ENCODE results near the gene MAGEB17. TPM values are rescaled to one million over a fixed set of nuclear protein-coding genes. Genes with fewer than 3 reads are reported as not detected.

Gene MAGEB17
- total RNA-seq: not detected

- H3K4me3 ChIP-seq (ENCODE audit: low read length in 3 of 3): no peak within 1 kb of the TSS
- H3K27me3 ChIP-seq (ENCODE audit: control insufficient read depth in 3 of 3, insufficient read depth in 3 of 3, low read length in 3 of 3): peaks cover 0 to 3% (median 0%) of the 10 kb centered on the region in 3 donors
- no peak within 1 kb of the TSS for H3K27ac ChIP-seq (ENCODE audit: low read depth, low read length)
- H3K9ac ChIP-seq (ENCODE audit: low read depth in 1 of 3, low read length in 3 of 3): no peak within 1 kb of the TSS
- H3K4me1 ChIP-seq (ENCODE audit: control insufficient read depth in 3 of 3, insufficient read depth in 3 of 3, low read length in 3 of 3): no peaks in the 10 kb centered on the region
- no peaks in the 10 kb centered on the region for H3K9me3 ChIP-seq (ENCODE audit: control insufficient read depth in 3 of 3, low read length in 3 of 3)
- no peaks in the 10 kb centered on the region for H3K36me3 ChIP-seq (ENCODE audit: control insufficient read depth in 3 of 3, insufficient read depth in 3 of 3, low read length in 3 of 3)
Observed at GRCh38 chrX:16167181-16167580, at the start of gene MAGEB17. Gene MAGEB17, plus strand, starts transcription at chrX:16167481. Its CDS starts 2,902 bp downstream, at chrX:16170383.

GRCh38 chrX:16119353-16120220 is 47.7 kb upstream of the MAGEB17 start:
- H3K27ac ChIP-seq (ENCODE audit: low read depth, low read length): no peak overlapping the region
- H3K9ac ChIP-seq (ENCODE audit: low read depth in 1 of 3, low read length in 3 of 3): no peak overlapping the region
- no peaks in the 10 kb centered on the region for H3K27me3 ChIP-seq (ENCODE audit: control insufficient read depth in 3 of 3, insufficient read depth in 3 of 3, low read length in 3 of 3)
- H3K4me1 ChIP-seq (ENCODE audit: control insufficient read depth in 3 of 3, insufficient read depth in 3 of 3, low read length in 3 of 3): peaks cover 0 to 2% (median 0%) of the 10 kb centered on the region in 3 donors
- no peaks in the 10 kb centered on the region for H3K36me3 ChIP-seq (ENCODE audit: control insufficient read depth in 3 of 3, insufficient read depth in 3 of 3, low read length in 3 of 3)
- H3K4me3 ChIP-seq (ENCODE audit: low read length in 3 of 3): no peak overlapping the region
- peaks cover 0 to 3% (median 0%) of the 10 kb centered on the region in 3 donors for H3K9me3 ChIP-seq (ENCODE audit: control insufficient read depth in 3 of 3, low read length in 3 of 3)

- H3K9ac ChIP-seq (ENCODE audit: low read depth in 1 of 3, low read length in 3 of 3): no peak overlapping the region
- peaks cover 0 to 3% (median 0%) of the 10 kb centered on the region in 3 donors for H3K9me3 ChIP-seq (ENCODE audit: control insufficient read depth in 3 of 3, low read length in 3 of 3)
- peaks cover 0 to under 1% (median 0%) of the 10 kb centered on the region in 3 donors for H3K27me3 ChIP-seq (ENCODE audit: control insufficient read depth in 3 of 3, insufficient read depth in 3 of 3, low read length in 3 of 3)
- H3K36me3 ChIP-seq (ENCODE audit: control insufficient read depth in 3 of 3, insufficient read depth in 3 of 3, low read length in 3 of 3): no peaks in the 10 kb centered on the region
- peaks cover 0 to 2% (median 0%) of the 10 kb centered on the region in 3 donors for H3K4me1 ChIP-seq (ENCODE audit: control insufficient read depth in 3 of 3, insufficient read depth in 3 of 3, low read length in 3 of 3)
- H3K4me3 ChIP-seq (ENCODE audit: low read length in 3 of 3): no peak overlapping the region
- H3K27ac ChIP-seq (ENCODE audit: low read depth, low read length): no peak overlapping the region
Observed at GRCh38 chrX:16120431-16120830, 46.9 kb upstream of the MAGEB17 start.

GRCh38 chrX:16123222-16123786 is 44.0 kb upstream of the MAGEB17 start, which contains the start of gene GRPR:
Gene GRPR, plus strand, starts transcription at chrX:16123565. Its CDS starts 389 bp downstream, at chrX:16123954.
- no peak within 1 kb of the TSS for H3K27ac ChIP-seq (ENCODE audit: low read depth, low read length)

GRCh38 chrX:16124201-16124600 is 43.1 kb upstream of the MAGEB17 start:
- no peaks in the 10 kb centered on the region for H3K36me3 ChIP-seq (ENCODE audit: control insufficient read depth in 3 of 3, insufficient read depth in 3 of 3, low read length in 3 of 3)
- H3K9me3 ChIP-seq (ENCODE audit: control insufficient read depth in 3 of 3, low read length in 3 of 3): peaks cover 0 to 2% (median 0%) of the 10 kb centered on the region in 3 donors
- H3K4me3 ChIP-seq (ENCODE audit: low read length in 3 of 3): no peak overlapping the region
- H3K27ac ChIP-seq (ENCODE audit: low read depth, low read length): no peak overlapping the region
- H3K27me3 ChIP-seq (ENCODE audit: control insufficient read depth in 3 of 3, insufficient read depth in 3 of 3, low read length in 3 of 3): peaks cover 0 to 3% (median 0%) of the 10 kb centered on the region in 3 donors
- no peak overlapping the region for H3K9ac ChIP-seq (ENCODE audit: low read depth in 1 of 3, low read length in 3 of 3)
- H3K4me1 ChIP-seq (ENCODE audit: control insufficient read depth in 3 of 3, insufficient read depth in 3 of 3, low read length in 3 of 3): peaks cover 0 to 2% (median 0%) of the 10 kb centered on the region in 3 donors

More at GRCh38 chrX:16123222-16123786, 44.0 kb upstream of the MAGEB17 start, which contains the start of gene GRPR:
- Histone ChIP-seq H3K9ac (ENCODE audit: low read depth in 1 of 3, low read length in 3 of 3) (no peak within 1 kb of the TSS), H3K27me3 (ENCODE audit: control insufficient read depth in 3 of 3, insufficient read depth in 3 of 3, low read length in 3 of 3) (peaks cover 0 to 3% (median 0%) of the 10 kb centered on the region in 3 donors), H3K9me3 (ENCODE audit: control insufficient read depth in 3 of 3, low read length in 3 of 3) (peaks cover 0 to 3% (median 0%) of the 10 kb centered on the region in 3 donors), H3K36me3 (ENCODE audit: control insufficient read depth in 3 of 3, insufficient read depth in 3 of 3, low read length in 3 of 3) (no peaks in the 10 kb centered on the region), H3K4me3 (ENCODE audit: low read length in 3 of 3) (no peak within 1 kb of the TSS), H3K4me1 (ENCODE audit: control insufficient read depth in 3 of 3, insufficient read depth in 3 of 3, low read length in 3 of 3) (peaks cover 0 to 2% (median 0%) of the 10 kb centered on the region in 3 donors)

- Histone ChIP-seq H3K9ac (ENCODE audit: low read depth in 1 of 3, low read length in 3 of 3) (no peak overlapping the region), H3K4me1 (ENCODE audit: control insufficient read depth in 3 of 3, insufficient read depth in 3 of 3, low read length in 3 of 3) (no peaks in the 10 kb centered on the region), H3K9me3 (ENCODE audit: control insufficient read depth in 3 of 3, low read length in 3 of 3) (no peaks in the 10 kb centered on the region), H3K4me3 (ENCODE audit: low read length in 3 of 3) (no peak overlapping the region), H3K27ac (ENCODE audit: low read depth, low read length) (no peak overlapping the region), H3K27me3 (ENCODE audit: control insufficient read depth in 3 of 3, insufficient read depth in 3 of 3, low read length in 3 of 3) (peaks cover 0 to 3% (median 0%) of the 10 kb centered on the region in 3 donors), H3K36me3 (ENCODE audit: control insufficient read depth in 3 of 3, insufficient read depth in 3 of 3, low read length in 3 of 3) (no peaks in the 10 kb centered on the region)
Observed at GRCh38 chrX:16125520-16126149, 41.6 kb upstream of the MAGEB17 start.

- no peaks in the 10 kb centered on the region for H3K9me3 ChIP-seq (ENCODE audit: control insufficient read depth in 3 of 3, low read length in 3 of 3)
- no peak overlapping the region for H3K4me3 ChIP-seq (ENCODE audit: low read length in 3 of 3)
- no peak overlapping the region for H3K9ac ChIP-seq (ENCODE audit: low read depth in 1 of 3, low read length in 3 of 3)
- H3K27ac ChIP-seq (ENCODE audit: low read depth, low read length): no peak overlapping the region
- H3K4me1 ChIP-seq (ENCODE audit: control insufficient read depth in 3 of 3, insufficient read depth in 3 of 3, low read length in 3 of 3): no peaks in the 10 kb centered on the region
- no peaks in the 10 kb centered on the region for H3K36me3 ChIP-seq (ENCODE audit: control insufficient read depth in 3 of 3, insufficient read depth in 3 of 3, low read length in 3 of 3)
- H3K27me3 ChIP-seq (ENCODE audit: control insufficient read depth in 3 of 3, insufficient read depth in 3 of 3, low read length in 3 of 3): no peaks in the 10 kb centered on the region
Observed at GRCh38 chrX:16130707-16131106, 36.6 kb upstream of the MAGEB17 start.

GRCh38 chrX:16134936-16135335 is 32.3 kb upstream of the MAGEB17 start:
- H3K9ac ChIP-seq (ENCODE audit: low read depth in 1 of 3, low read length in 3 of 3): no peak overlapping the region
- no peaks in the 10 kb centered on the region for H3K27me3 ChIP-seq (ENCODE audit: control insufficient read depth in 3 of 3, insufficient read depth in 3 of 3, low read length in 3 of 3)
- no peaks in the 10 kb centered on the region for H3K9me3 ChIP-seq (ENCODE audit: control insufficient read depth in 3 of 3, low read length in 3 of 3)
- no peaks in the 10 kb centered on the region for H3K4me1 ChIP-seq (ENCODE audit: control insufficient read depth in 3 of 3, insufficient read depth in 3 of 3, low read length in 3 of 3)
- no peak overlapping the region for H3K27ac ChIP-seq (ENCODE audit: low read depth, low read length)
- H3K36me3 ChIP-seq (ENCODE audit: control insufficient read depth in 3 of 3, insufficient read depth in 3 of 3, low read length in 3 of 3): no peaks in the 10 kb centered on the region
- H3K4me3 ChIP-seq (ENCODE audit: low read length in 3 of 3): no peak overlapping the region

- Histone ChIP-seq H3K9me3 (ENCODE audit: control insufficient read depth in 3 of 3, low read length in 3 of 3) (no peaks in the 10 kb centered on the region), H3K9ac (ENCODE audit: low read depth in 1 of 3, low read length in 3 of 3) (no peak overlapping the region), H3K4me3 (ENCODE audit: low read length in 3 of 3) (no peak overlapping the region), H3K36me3 (ENCODE audit: control insufficient read depth in 3 of 3, insufficient read depth in 3 of 3, low read length in 3 of 3) (no peaks in the 10 kb centered on the region), H3K27ac (ENCODE audit: low read depth, low read length) (no peak overlapping the region), H3K4me1 (ENCODE audit: control insufficient read depth in 3 of 3, insufficient read depth in 3 of 3, low read length in 3 of 3) (no peaks in the 10 kb centered on the region), H3K27me3 (ENCODE audit: control insufficient read depth in 3 of 3, insufficient read depth in 3 of 3, low read length in 3 of 3) (no peaks in the 10 kb centered on the region)
Observed at GRCh38 chrX:16136080-16136479, 31.2 kb upstream of the MAGEB17 start.

Measured in skeletal muscle tissue (tissue), 4 donors.